H1 (cell line): ENCODE results near the gene NUP42. TPM values are rescaled to one million over a fixed set of nuclear protein-coding genes. Genes with fewer than 3 reads are reported as not detected.

Experiments
- CTCF ChIA-PET: fragments of 300-600 bp; sonication (Branson Sonifier 250); formaldehyde crosslinking; loops from one replicate; lab custom pipeline; 2021; ENCODE audit not compliant: partially characterized antibody; lab: Charles Lee
- POLR2A ChIA-PET: fragments of 300-600 bp; sonication (Branson Sonifier 250); formaldehyde crosslinking; loops from one replicate; lab custom pipeline; 2021; ENCODE audit warnings: inconsistent platforms; ENCODE audit not compliant: partially characterized antibody; lab: Charles Lee
- DNase-seq, 2 experiments: peaks; one replicate each; pipeline versions ENCODE4 v3.0.0 to v3.0.0-alpha.2; 2010 to 2022; ENCODE audit warnings: low spot score in 2 of 2, low read depth in 1 of 2, mixed read lengths in 1 of 2
- FAIRE-seq: peaks from 2 replicates; lab custom pipeline; 2011; peaks lifted over from hg19 to GRCh38; lab: Jason Lieb, UNC
- H2AFZ ChIP-seq: 2 replicates; pipeline ENCODE4 v1.8.1; 2012; ENCODE audit warnings: low read length, inconsistent platforms
- H2AK5ac ChIP-seq: 2 replicates; pipeline ENCODE4 v1.6.1; 2013; ENCODE audit warnings: low read depth, low read length
- H2BK120ac ChIP-seq: replicated peaks from 2 replicates; pipeline ENCODE3; 2013; ENCODE audit warnings: low read depth, low read length, inconsistent platforms
- H2BK12ac ChIP-seq: 2 replicates; pipeline ENCODE4 v1.6.1; 2013; ENCODE audit warnings: low read depth, low read length
- H2BK15ac ChIP-seq: 2 replicates; pipeline ENCODE4 v1.6.1; 2013; ENCODE audit warnings: low read length
- H2BK20ac ChIP-seq: 2 replicates; pipeline ENCODE4 v1.6.1; 2013; ENCODE audit warnings: low read length
- H2BK5ac ChIP-seq: 2 replicates; pipeline ENCODE4 v1.6.1; 2013; ENCODE audit warnings: low read depth, low read length
- H3K14ac ChIP-seq: 2 replicates; pipeline ENCODE4 v1.6.1; 2013; ENCODE audit warnings: inconsistent platforms; ENCODE audit not compliant: insufficient read length
- H3K18ac ChIP-seq: 2 replicates; pipeline ENCODE4 v1.6.1; 2013; ENCODE audit warnings: low read length; ENCODE audit errors: extremely low read depth
- H3K23ac ChIP-seq: 2 replicates; pipeline ENCODE4 v1.6.1; 2013; ENCODE audit warnings: inconsistent platforms; ENCODE audit not compliant: insufficient read length
- H3K23me2 ChIP-seq: 2 replicates; pipeline ENCODE4 v1.6.1; 2013; ENCODE audit warnings: low read depth, low read length
- H3K27ac ChIP-seq: 2 replicates; pipeline ENCODE4 v1.6.1; 2011; ENCODE audit warnings: low read depth, low read length, inconsistent platforms
- H3K27me3 ChIP-seq, 4 experiments: replicated peaks in 1 of 4; 1 replicate in 1 of 4; 2 replicates in 3 of 4; pipeline versions ENCODE4 v1.6.1 to v1.8.1; 2011 to 2013; ENCODE audit warnings: low read length in 3 of 4, mild to moderate bottlenecking in 3 of 4, inconsistent platforms in 2 of 4, mixed read lengths in 2 of 4, moderate library complexity in 1 of 4; ENCODE audit not compliant: control insufficient read depth in 3 of 4, insufficient read depth in 3 of 4; ENCODE audit errors: extremely low read depth in 1 of 4
- H3K36me3 ChIP-seq, 4 experiments: 2 replicates each; pipeline versions ENCODE4 v1.6.1 to v1.8.1; 2011 to 2013; ENCODE audit warnings: mild to moderate bottlenecking in 4 of 4, low read length in 3 of 4, moderate library complexity in 2 of 4, control low read depth in 1 of 4, inconsistent platforms in 1 of 4; ENCODE audit not compliant: insufficient read depth in 4 of 4, control insufficient read depth in 2 of 4
- H3K4ac ChIP-seq: replicated peaks from 2 replicates; pipeline ENCODE3; 2013; ENCODE audit warnings: low read length, low read depth, mixed read lengths, inconsistent platforms; ENCODE audit not compliant: insufficient read length
- H3K4me1 ChIP-seq, 4 experiments: replicated peaks in 1 of 4; 1 replicate in 1 of 4; 2 replicates in 3 of 4; pipeline versions ENCODE4 v1.6.1 to v1.8.1; 2011 to 2013; ENCODE audit warnings: low read length in 3 of 4, inconsistent platforms in 2 of 4, mixed read lengths in 1 of 4; ENCODE audit not compliant: insufficient read depth in 4 of 4, control insufficient read depth in 3 of 4
- H3K4me2 ChIP-seq, 2 experiments: 2 replicates each; pipeline versions ENCODE4 v1.6.1 to v1.8.1; 2011 to 2013; ENCODE audit warnings: low read depth in 2 of 2, low read length in 2 of 2, control low read depth in 1 of 2, inconsistent platforms in 1 of 2, mild to moderate bottlenecking in 1 of 2; ENCODE audit not compliant: insufficient read depth in 1 of 2
- H3K4me3 ChIP-seq, 4 experiments: fragments of 200-600, 300-600 bp in 1 of 4; sonication (generic), shearing (Covaris generic), sonication (Bioruptor Twin) in 1 of 4; 2 replicates each; pipeline versions ENCODE4 v1.5.1 to v1.8.1; 2011 to 2016; ENCODE audit warnings: low read length in 4 of 4, low read depth in 3 of 4, control low read depth in 2 of 4, inconsistent platforms in 2 of 4, mild to moderate bottlenecking in 2 of 4, mixed read lengths in 1 of 4, moderate library complexity in 1 of 4; ENCODE audit not compliant: insufficient read depth in 2 of 4; ENCODE audit errors: extremely low read depth in 1 of 4
- H3K56ac ChIP-seq: replicated peaks from 2 replicates; pipeline ENCODE3; 2013; ENCODE audit warnings: low read depth, mild to moderate bottlenecking, mixed read lengths, low read length, inconsistent platforms; ENCODE audit not compliant: insufficient read length
- H3K79me1 ChIP-seq: 2 replicates; pipeline ENCODE4 v1.6.1; 2013; ENCODE audit warnings: low read depth, low read length, control low read depth
- H3K79me2 ChIP-seq, 2 experiments: 2 replicates each; pipeline versions ENCODE4 v1.6.1 to v1.8.1; 2012 to 2013; ENCODE audit warnings: low read length in 2 of 2, mild to moderate bottlenecking in 2 of 2, inconsistent platforms in 1 of 2; ENCODE audit not compliant: insufficient read depth in 2 of 2, control insufficient read depth in 1 of 2
- H3K9ac ChIP-seq, 4 experiments: replicated peaks in 1 of 4; 1 replicate in 1 of 4; 2 replicates in 3 of 4; pipeline versions ENCODE4 v1.6.1 to v1.8.1; 2011 to 2013; ENCODE audit warnings: low read depth in 3 of 4, low read length in 3 of 4, control low read depth in 2 of 4, mild to moderate bottlenecking in 2 of 4, moderate library complexity in 2 of 4, inconsistent platforms in 1 of 4; ENCODE audit errors: extremely low read depth in 1 of 4
- H3K9me3 ChIP-seq, 2 experiments: 2 replicates each; pipeline versions ENCODE4 v1.6.1 to v1.8.1; 2012 to 2013; ENCODE audit warnings: mild to moderate bottlenecking in 2 of 2, moderate library complexity in 2 of 2, control low read depth in 1 of 2, inconsistent platforms in 1 of 2, low read depth in 1 of 2, low read length in 1 of 2, mixed read lengths in 1 of 2; ENCODE audit not compliant: insufficient read depth in 2 of 2
- H4K20me1 ChIP-seq, 2 experiments: replicated peaks in 1 of 2; 2 replicates each; pipeline versions ENCODE3 to v1.8.1; 2011 to 2013; ENCODE audit warnings: inconsistent platforms in 2 of 2, low read length in 2 of 2, mild to moderate bottlenecking in 1 of 2; ENCODE audit not compliant: insufficient read depth in 2 of 2, control insufficient read depth in 1 of 2
- H4K5ac ChIP-seq: 2 replicates; pipeline ENCODE4 v1.6.1; 2013; ENCODE audit warnings: low read length, low read depth, mixed read lengths, inconsistent platforms; ENCODE audit not compliant: insufficient read length
- H4K8ac ChIP-seq: 2 replicates; pipeline ENCODE4 v1.8.0; 2013; ENCODE audit warnings: mild to moderate bottlenecking, moderate library complexity, low read length, inconsistent platforms; ENCODE audit not compliant: insufficient read depth; ENCODE audit errors: extremely low read depth
- H4K91ac ChIP-seq: replicated peaks from 2 replicates; pipeline ENCODE3; 2013; ENCODE audit warnings: low read length, mixed read lengths, inconsistent platforms; ENCODE audit not compliant: insufficient read length
- FOSL1 ChIP-seq: IDR thresholded peaks from 2 replicates; pipeline ENCODE4 v1.6.1; 2011; ENCODE audit warnings: mild to moderate bottlenecking, low read depth, low read length, moderate library complexity; ENCODE audit not compliant: insufficient read depth
- KDM5A ChIP-seq: fragments of 200-600 bp; IDR thresholded peaks from 2 replicates; pipeline ENCODE4 v1.7.1; 2012; ENCODE audit warnings: mild to moderate bottlenecking, low read length, inconsistent platforms, mixed read lengths
- WGBS, 2 experiments: shearing (Covaris generic) in 1 of 2; methylation state at CpG; one replicate each; pipeline versions ENCODE4 v1.1.6 to v1.1.7; 2013 to 2015; ENCODE audit warnings: low lambda C conversion rate in 2 of 2, mixed read lengths in 2 of 2, inconsistent platforms in 1 of 2, low coverage in 1 of 2, missing lambda C conversion rate in 1 of 2; ENCODE audit not compliant: insufficient replicate concordance in 2 of 2, insufficient coverage in 1 of 2, insufficient read length in 1 of 2; ENCODE audit errors: extremely low coverage in 1 of 2, missing lambda C conversion rate in 1 of 2; 5-methylcytosine and 5-hydroxymethylcytosine counted together
- polyA plus RNA-seq, 7 experiments: library from polyadenylated mRNA; depleted of rRNA in 3 of 7; stranded (reverse) in 5 of 7; unstranded in 2 of 7; fragments of >200 nt in 5 of 7; fragments of 200-250 nt in 2 of 7; gene quantifications; 1 replicate in 5 of 7; 2 replicates in 1 of 7; 4 replicates in 1 of 7; pipeline versions ENCODE4 v1.2.1 to v1.2.3, GENCODE V29; 2011 to 2013; ENCODE audit warnings: missing spikeins in 2 of 7, mixed read lengths in 2 of 7
- total RNA-seq: library from RNA; stranded (reverse); fragmentation: NEBNext Ultra II Directional; extraction: Animal tissue kit (Norgen Biotek cat#: 25700); gene quantifications from 2 replicates; pipeline ENCODE4 v1.2.1, GENCODE V29; 2021

The NUP42 gene
- total and polyA plus RNA-seq, 2 of the 8 experiments (the other 6 are each of a cell fraction or from before 2014, with no cell fraction given), result 31.8 to 41.2 TPM

DNA sequence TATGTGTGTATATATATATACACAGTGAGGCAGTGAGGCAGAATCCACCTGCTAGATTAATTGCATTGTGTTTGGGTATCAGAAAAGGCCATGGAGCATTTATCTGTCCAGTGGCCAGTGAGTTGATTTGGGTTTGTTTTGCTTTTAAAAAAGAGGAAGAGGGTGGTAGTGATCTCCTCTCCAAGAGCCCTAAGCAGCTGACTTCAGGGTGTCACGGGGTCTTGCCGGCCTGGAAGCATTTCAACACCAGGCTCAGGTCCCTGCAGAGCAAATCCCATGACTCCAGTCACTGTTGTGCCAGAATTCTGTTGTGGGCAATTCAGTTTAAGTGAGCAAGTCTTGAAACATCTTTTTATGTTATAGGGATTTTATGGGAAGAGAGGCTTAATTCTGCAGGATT, 34.2 kb downstream of the NUP42 start:
- H3K36me3 ChIP-seq, result no peaks in the 10 kb centered on the region
- H3K4me2 ChIP-seq, result no peak overlapping the region
- DNase-seq (no peak), FAIRE-seq (no peak)
- no peaks in the 10 kb centered on the region for H3K79me1 ChIP-seq
- H2BK15ac ChIP-seq, result no peak overlapping the region
- ChIA-PET POLR2A (no interaction called here), CTCF (interaction anchor here (1.0 to 1.4 kb wide), 2 partner anchors 63 to 220 kb away, joined by 3 to 4 read pairs; no protein-coding TSS in a partner anchor)
- 90% methylated on average over 2 of the region's 2 CpGs; no CpG with 5 or more reads in 1 of the 2 experiments for WGBS, 2 experiments
- no peaks in the 10 kb centered on the region for H3K79me2 ChIP-seq
- H2AFZ ChIP-seq, result no peak overlapping the region
- no peaks in the 10 kb centered on the region for H3K27me3 ChIP-seq
- H3K9me3 ChIP-seq, result no peaks in the 10 kb centered on the region
- H4K20me1 ChIP-seq, result no peaks in the 10 kb centered on the region
- no peaks in the 10 kb centered on the region for H3K23me2 ChIP-seq
- H4K91ac ChIP-seq, result no peak overlapping the region
- H2BK12ac ChIP-seq, result no peak overlapping the region
- no peak overlapping the region for H2AK5ac ChIP-seq
- H3K23ac ChIP-seq, result no peak overlapping the region
- H2BK5ac ChIP-seq, result no peak overlapping the region
- H2BK120ac ChIP-seq, result no peak overlapping the region
- no peak overlapping the region for H3K9ac ChIP-seq
- no peak overlapping the region for H3K18ac ChIP-seq
- H2BK20ac ChIP-seq, result no peak overlapping the region
- no peak overlapping the region for H3K14ac ChIP-seq
- H3K4me1 ChIP-seq, result peaks cover 0 to 3% (median 0%) of the 10 kb centered on the region in 4 experiments; a peak in 3 of 7 replicates
- no peak overlapping the region for H3K56ac ChIP-seq
- H4K8ac ChIP-seq, result no peak overlapping the region
- H4K5ac ChIP-seq, result no peak overlapping the region
- no peak overlapping the region for H3K4ac ChIP-seq
- no peak overlapping the region for H3K4me3 ChIP-seq
- TF ChIP-seq FOSL1 (no peak), KDM5A (no peak)
- no peak overlapping the region for H3K27ac ChIP-seq
